Skeletal muscle satellite cell (primary cell): Measurements from ENCODE around the gene PAX5.

ENCODE experiments used
- H3K27me3 ChIP-seq: 2 replicates; pipeline ENCODE4 v1.7.0; 2013; ENCODE audit warnings: low read length; ENCODE audit not compliant: control insufficient read depth, insufficient read depth
- H3K36me3 ChIP-seq: 2 replicates; pipeline ENCODE4 v1.7.0; 2013; ENCODE audit warnings: mild to moderate bottlenecking, control low read depth, low read length; ENCODE audit not compliant: insufficient read depth
- H3K4me1 ChIP-seq: 2 replicates; pipeline ENCODE4 v1.7.0; 2013; ENCODE audit warnings: low read length; ENCODE audit not compliant: control insufficient read depth, insufficient read depth
- H3K4me2 ChIP-seq: 2 replicates; pipeline ENCODE4 v1.7.0; 2013; ENCODE audit warnings: mild to moderate bottlenecking, low read length
- H3K4me3 ChIP-seq: 2 replicates; pipeline ENCODE4 v1.7.0; 2013; ENCODE audit warnings: low read length
- H3K9ac ChIP-seq: 2 replicates; pipeline ENCODE4 v1.7.0; 2013; ENCODE audit warnings: mild to moderate bottlenecking, low read depth, low read length, moderate library complexity
- H3K9me3 ChIP-seq: replicated peaks from 2 replicates; pipeline ENCODE4 v1.7.0; 2013; ENCODE audit warnings: mild to moderate bottlenecking, control low read depth, low read length

Gene PAX5

GRCh38 chr9:36935332-36935731, 98.7 kb downstream of the PAX5 start:
- no peaks in the 10 kb centered on the region for H3K9me3 ChIP-seq
- peaks cover 59% of the 10 kb centered on the region for H3K27me3 ChIP-seq
- no peak overlapping the region for H3K4me2 ChIP-seq
- no peak overlapping the region for H3K4me3 ChIP-seq
- no peaks in the 10 kb centered on the region for H3K36me3 ChIP-seq
- no peak overlapping the region for H3K9ac ChIP-seq
- H3K4me1 ChIP-seq = no peaks in the 10 kb centered on the region

- no peak overlapping the region for H3K4me2 ChIP-seq
- H3K9me3 ChIP-seq = no peaks in the 10 kb centered on the region
- H3K36me3 ChIP-seq = no peaks in the 10 kb centered on the region
- no peak overlapping the region for H3K9ac ChIP-seq
- H3K27me3 ChIP-seq = peaks cover 51% of the 10 kb centered on the region
- no peak overlapping the region for H3K4me3 ChIP-seq
- no peaks in the 10 kb centered on the region for H3K4me1 ChIP-seq
Observed at GRCh38 chr9:36934478-36935065, 99.5 kb downstream of the PAX5 start.

GRCh38 chr9:36933676-36934215, 100.3 kb downstream of the PAX5 start:
- Histone ChIP-seq H3K27me3 (peaks cover 43% of the 10 kb centered on the region), H3K9ac (no peak overlapping the region), H3K4me1 (no peaks in the 10 kb centered on the region), H3K9me3 (no peaks in the 10 kb centered on the region), H3K4me2 (no peak overlapping the region), H3K36me3 (no peaks in the 10 kb centered on the region), H3K4me3 (no peak overlapping the region)

GRCh38 chr9:36932198-36932597, 101.9 kb downstream of the PAX5 start:
- H3K4me3 ChIP-seq = no peak overlapping the region
- H3K27me3 ChIP-seq = peaks cover 35% of the 10 kb centered on the region
- H3K36me3 ChIP-seq = no peaks in the 10 kb centered on the region

GRCh38 chr9:36930941-36931340, 103.1 kb downstream of the PAX5 start:
- Histone ChIP-seq H3K9me3 (no peaks in the 10 kb centered on the region), H3K4me2 (no peak overlapping the region), H3K27me3 (peaks cover 40% of the 10 kb centered on the region), H3K4me3 (no peak overlapping the region), H3K9ac (no peak overlapping the region), H3K4me1 (no peaks in the 10 kb centered on the region), H3K36me3 (no peaks in the 10 kb centered on the region)

More at GRCh38 chr9:36932198-36932597, 101.9 kb downstream of the PAX5 start:
- no peak overlapping the region for H3K4me2 ChIP-seq
- H3K4me1 ChIP-seq = no peaks in the 10 kb centered on the region
- no peaks in the 10 kb centered on the region for H3K9me3 ChIP-seq
- H3K9ac ChIP-seq = no peak overlapping the region

- Histone ChIP-seq H3K9me3 (no peaks in the 10 kb centered on the region), H3K36me3 (no peaks in the 10 kb centered on the region), H3K27me3 (peaks cover 41% of the 10 kb centered on the region), H3K4me2 (no peak overlapping the region), H3K4me1 (peaks cover 2% of the 10 kb centered on the region), H3K9ac (no peak overlapping the region), H3K4me3 (no peak overlapping the region)
Observed at GRCh38 chr9:36929350-36929675, 104.8 kb downstream of the PAX5 start.

GRCh38 chr9:36928670-36929349, 105.3 kb downstream of the PAX5 start:
- Histone ChIP-seq H3K4me2 (no peak overlapping the region), H3K36me3 (no peaks in the 10 kb centered on the region), H3K4me3 (no peak overlapping the region), H3K9me3 (no peaks in the 10 kb centered on the region), H3K27me3 (peaks cover 37% of the 10 kb centered on the region), H3K4me1 (peaks cover 6% of the 10 kb centered on the region), H3K9ac (no peak overlapping the region)

GRCh38 chr9:36928210-36928609, 105.9 kb downstream of the PAX5 start:
- no peaks in the 10 kb centered on the region for H3K36me3 ChIP-seq
- no peaks in the 10 kb centered on the region for H3K9me3 ChIP-seq
- no peak overlapping the region for H3K9ac ChIP-seq
- no peak overlapping the region for H3K4me2 ChIP-seq
- H3K4me3 ChIP-seq = no peak overlapping the region
- peaks cover 10% of the 10 kb centered on the region for H3K4me1 ChIP-seq
- peaks cover 32% of the 10 kb centered on the region for H3K27me3 ChIP-seq

- Histone ChIP-seq H3K4me1 (peaks cover 10% of the 10 kb centered on the region), H3K9me3 (no peaks in the 10 kb centered on the region), H3K36me3 (no peaks in the 10 kb centered on the region), H3K4me3 (no peak overlapping the region), H3K4me2 (no peak overlapping the region), H3K9ac (no peak overlapping the region), H3K27me3 (peaks cover 28% of the 10 kb centered on the region)
Observed at GRCh38 chr9:36924757-36925432, 109.2 kb downstream of the PAX5 start.

GRCh38 chr9:36924071-36924470, 110.0 kb downstream of the PAX5 start:
- no peaks in the 10 kb centered on the region for H3K36me3 ChIP-seq
- H3K27me3 ChIP-seq = peaks cover 30% of the 10 kb centered on the region
- H3K4me1 ChIP-seq = peaks cover 10% of the 10 kb centered on the region
- H3K4me2 ChIP-seq = no peak overlapping the region
- H3K9ac ChIP-seq = no peak overlapping the region
- H3K9me3 ChIP-seq = no peaks in the 10 kb centered on the region
- no peak overlapping the region for H3K4me3 ChIP-seq

GRCh38 chr9:36923025-36923625, 110.9 kb downstream of the PAX5 start:
- Histone ChIP-seq H3K4me2 (no peak overlapping the region), H3K36me3 (no peaks in the 10 kb centered on the region), H3K4me3 (no peak overlapping the region), H3K4me1 (peaks cover 10% of the 10 kb centered on the region), H3K9me3 (no peaks in the 10 kb centered on the region), H3K27me3 (peaks cover 32% of the 10 kb centered on the region), H3K9ac (no peak overlapping the region)
